ENCODE measurements around the gene OR2C3. TPM values are rescaled to one million over a fixed set of nuclear protein-coding genes. Genes with fewer than 3 reads are reported as not detected.
"Not testable (repeated sequence)": the region's sequence is repeated elsewhere in the genome, so short reads cannot be mapped to it uniquely, and the experiment has no call there.

Gene OR2C3
- total RNA-seq, 1 donor from 2014 or later, result not detected

DNA sequence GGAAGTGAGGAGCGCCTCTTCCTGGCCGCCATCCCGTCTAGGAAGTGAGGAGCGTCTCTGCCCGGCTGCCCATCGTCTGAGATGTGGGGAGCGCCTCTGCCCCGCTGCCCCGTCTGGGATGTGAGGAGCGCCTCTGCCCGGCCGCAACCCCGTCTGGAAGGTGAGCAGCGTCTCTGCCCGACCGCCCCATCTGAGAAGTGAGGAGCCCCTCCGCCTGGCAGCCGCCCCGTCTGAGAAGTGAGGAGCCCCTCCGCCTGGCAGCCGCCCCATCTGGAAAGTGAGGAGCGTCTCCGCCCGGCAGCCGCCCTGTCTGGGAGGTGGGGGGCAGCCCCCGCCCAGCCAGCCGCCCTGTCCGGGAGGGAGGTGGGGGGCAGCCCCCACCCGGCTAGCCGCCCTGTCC lies 14.4 kb downstream of the OR2C3 start:
- DNase-seq (ENCODE audit: low spot score); intact Hi-C loops (cut with DNase I): not testable (repeated sequence)

DNA sequence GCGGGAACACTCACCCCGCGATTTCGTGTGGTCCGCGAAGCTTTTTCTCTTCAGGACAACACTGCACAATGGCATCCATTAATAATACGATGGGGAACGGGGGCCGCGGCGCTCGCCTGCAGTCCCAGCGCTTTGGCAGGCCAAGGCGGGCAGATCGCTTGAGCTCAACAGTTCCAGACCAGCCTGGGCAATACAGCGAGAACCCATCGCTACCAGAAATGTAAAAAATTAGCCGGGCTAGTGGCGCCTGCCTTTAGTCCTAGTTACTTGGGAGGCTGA lies 17.7 kb downstream of the OR2C3 start:
- no peak for DNase-seq (ENCODE audit: low spot score)

DNA sequence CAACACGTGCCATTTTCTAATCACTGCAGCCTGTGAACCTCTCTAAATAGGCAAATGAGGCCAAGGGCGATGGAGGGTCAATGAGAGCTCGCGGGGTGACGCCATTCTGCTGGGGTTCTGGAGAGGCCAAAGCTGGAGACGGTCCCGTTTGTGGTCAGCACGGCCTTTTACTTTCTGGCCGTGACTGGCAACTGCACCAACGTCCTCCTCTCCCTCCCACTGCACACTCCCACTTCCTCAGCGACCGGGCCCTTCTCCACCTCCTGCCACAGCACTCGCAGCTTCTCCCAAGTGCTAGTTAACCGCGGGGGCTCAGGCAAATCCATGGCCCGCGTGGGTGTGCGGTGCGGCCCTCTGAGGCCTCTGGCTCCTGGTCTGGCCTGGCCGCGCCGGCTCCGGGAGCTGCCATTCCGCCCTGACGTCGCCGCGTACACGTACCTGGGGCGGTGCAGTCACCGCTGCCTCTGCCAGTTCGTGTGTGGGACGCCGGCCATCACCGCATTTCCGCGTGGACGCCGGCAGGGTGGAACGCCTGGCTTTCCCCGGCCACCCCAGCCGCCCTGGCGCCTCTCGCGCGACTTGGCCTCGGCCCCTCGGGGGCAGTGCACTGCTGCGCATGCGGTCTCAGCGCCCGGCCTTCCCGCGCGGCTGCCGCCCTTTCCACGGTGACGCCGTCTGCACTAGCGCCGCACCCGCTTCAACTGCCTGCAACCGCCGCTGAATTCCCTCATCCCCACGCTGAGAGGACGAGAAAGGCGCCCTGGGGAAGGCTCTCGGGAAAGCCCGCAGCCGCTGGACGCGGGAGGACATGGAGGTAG lies 18.2 kb downstream of the OR2C3 start:
- no peak for DNase-seq (ENCODE audit: low spot score)
- intact Hi-C loops (cut with DNase I), result no loop called here

More for the DNA sequence above, 17.7 kb downstream of the OR2C3 start:
- intact Hi-C loops (cut with DNase I), result no loop called here

DNA sequence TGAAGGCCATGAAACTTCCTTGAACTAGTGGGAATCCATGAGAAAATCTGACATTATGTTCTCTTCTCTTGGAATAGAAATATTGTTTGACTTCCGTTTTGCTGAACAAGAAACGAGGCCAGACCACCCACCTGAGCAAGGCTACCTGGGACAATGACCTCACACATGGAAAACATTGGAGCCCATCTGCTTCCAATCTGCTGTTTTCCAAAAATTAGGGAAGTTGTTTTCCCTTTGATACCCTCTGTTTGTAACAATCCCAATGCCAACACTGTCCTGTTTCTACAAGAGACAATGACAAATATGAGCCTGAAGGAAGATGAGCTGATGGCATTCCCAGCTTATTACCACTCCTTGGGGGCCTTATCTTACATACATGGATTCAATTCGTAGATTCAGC lies 29.4 kb downstream of the OR2C3 start:
- intact Hi-C loops (cut with DNase I), result no loop called here
- no peak for DNase-seq (ENCODE audit: low spot score)

DNA sequence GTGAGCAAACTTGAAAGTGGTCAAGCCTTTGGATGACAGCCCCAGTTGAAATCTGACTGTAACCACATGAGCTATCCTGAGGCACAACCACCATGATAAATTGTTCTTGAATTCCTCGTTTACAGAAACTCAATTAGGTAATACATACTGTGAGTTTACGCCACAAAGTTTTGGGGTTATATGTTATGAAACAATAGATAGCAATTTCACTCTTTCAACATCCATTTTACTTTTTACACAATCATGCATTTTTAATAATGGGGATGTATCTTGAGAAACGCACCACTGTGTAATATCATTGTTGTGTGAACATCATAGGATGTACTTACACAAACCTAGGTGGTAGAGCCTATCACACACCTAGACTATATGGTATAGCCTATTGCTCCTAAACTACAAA lies 35.4 kb downstream of the OR2C3 start:
- DNase-seq (ENCODE audit: low spot score), result no peak
- intact Hi-C loops (cut with DNase I), result no loop called here

- no peak for DNase-seq (ENCODE audit: low spot score)
- intact Hi-C loops (cut with DNase I), result no loop called here
Observed at GRCh38 chr1:247496581-247497285, 39.5 kb downstream of the OR2C3 start.

DNA sequence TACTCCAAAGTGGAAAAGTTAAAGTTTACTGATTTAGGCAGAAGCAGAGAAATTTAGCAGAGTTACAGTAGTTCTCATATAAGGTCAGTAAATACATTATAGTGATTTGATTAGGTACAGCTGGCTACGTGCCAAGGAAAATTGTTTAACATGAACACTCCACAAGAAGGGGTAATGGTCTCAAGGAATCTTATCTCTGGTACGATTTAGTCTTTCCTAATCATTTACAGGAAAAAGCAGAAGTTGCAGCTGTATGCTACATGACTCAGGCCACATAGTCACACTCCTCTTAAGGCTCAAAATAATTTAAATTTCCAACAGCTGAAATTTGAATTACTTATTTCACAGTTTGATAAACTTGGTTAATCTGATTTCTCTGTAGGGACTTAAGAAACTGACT lies 41.5 kb downstream of the OR2C3 start:
- intact Hi-C loops (cut with DNase I), result no loop called here
- DNase-seq (ENCODE audit: low spot score), result no peak

- DNase-seq (ENCODE audit: low spot score), result no peak
- intact Hi-C loops (cut with DNase I), result no loop called here
Observed at GRCh38 chr1:247493106-247493505, 43.1 kb downstream of the OR2C3 start.

DNA sequence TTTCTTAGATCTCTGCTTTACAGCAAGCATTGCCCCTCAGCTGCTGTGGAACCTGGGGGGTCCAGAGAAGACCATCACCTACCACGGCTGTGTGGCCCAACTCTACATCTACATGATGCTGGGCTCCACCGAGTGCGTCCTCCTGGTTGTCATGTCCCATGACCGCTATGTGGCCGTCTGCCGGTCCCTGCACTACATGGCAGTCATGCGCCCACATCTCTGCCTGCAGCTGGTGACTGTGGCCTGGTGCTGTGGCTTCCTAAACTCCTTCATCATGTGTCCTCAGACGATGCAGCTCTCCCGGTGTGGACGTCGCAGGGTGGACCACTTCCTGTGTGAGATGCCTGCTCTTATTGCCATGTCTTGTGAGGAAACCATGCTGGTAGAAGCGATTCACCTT lies 44.9 kb downstream of the OR2C3 start:
- DNase-seq (ENCODE audit: low spot score), result no peak
- intact Hi-C loops (cut with DNase I), result loop anchor here (2.0 kb wide), 1 partner anchor 103 kb away; no protein-coding TSS in a partner anchor

DNA sequence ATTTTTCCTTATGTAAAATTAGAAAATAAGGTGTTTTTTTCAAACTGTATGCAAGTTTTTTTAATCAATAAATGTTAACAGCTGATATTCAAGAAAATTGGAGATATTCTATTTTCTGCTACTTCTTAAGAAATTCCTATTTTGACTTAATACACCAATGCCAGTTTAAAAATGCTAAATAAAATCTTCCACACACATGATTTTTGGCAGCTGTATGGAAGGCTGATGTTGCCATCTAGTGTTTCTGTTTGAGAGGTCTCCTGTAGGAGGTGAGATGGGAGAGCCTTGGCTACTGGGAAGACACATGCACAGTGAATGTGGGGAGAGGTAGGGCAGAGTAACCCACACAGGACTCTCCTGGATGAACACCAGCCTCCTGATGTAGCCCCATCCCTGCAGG lies 49.2 kb downstream of the OR2C3 start:
- intact Hi-C loops (cut with DNase I), result no loop called here
- DNase-seq (ENCODE audit: low spot score), result no peak

- DNase-seq (ENCODE audit: low spot score), result no peak
Observed at GRCh38 chr1:247482747-247483146, 53.5 kb downstream of the OR2C3 start.

GRCh38 chr1:247476328-247477058 lies 59.7 kb downstream of the OR2C3 start:
- DNase-seq (ENCODE audit: low spot score); intact Hi-C loops (cut with DNase I): not testable (repeated sequence)

More at GRCh38 chr1:247482747-247483146, 53.5 kb downstream of the OR2C3 start:
- intact Hi-C loops (cut with DNase I), result no loop called here

- intact Hi-C loops (cut with DNase I), result no loop called here
- no peak for DNase-seq (ENCODE audit: low spot score)
Observed at GRCh38 chr1:247475793-247476192, 60.4 kb downstream of the OR2C3 start.

Other genes starting within 250 kb of the OR2C3 start
- 17.3 TPM for gene ZNF496, start 204.6 kb downstream of the OR2C3 start, total RNA-seq
- 1.1 TPM for gene NLRP3, start 120.3 kb downstream of the OR2C3 start, total RNA-seq
- gene OR2B11, start 78.3 kb downstream of the OR2C3 start, total RNA-seq, result not detected
- not detected for gene GCSAML, start 12.7 kb upstream of the OR2C3 start, total RNA-seq
- gene OR2G2, start 51.9 kb upstream of the OR2C3 start, total RNA-seq, result not detected
- gene OR2G3, start 69.1 kb upstream of the OR2C3 start, total RNA-seq, result not detected
- gene OR13G1, start 143.3 kb upstream of the OR2C3 start, total RNA-seq, result not detected
- not detected for gene OR6F1, start 180.2 kb upstream of the OR2C3 start, total RNA-seq
- not detected for gene OR14K1, start 202.2 kb upstream of the OR2C3 start, total RNA-seq
- not detected for gene OR14A2, start 211.7 kb upstream of the OR2C3 start, total RNA-seq
- not detected for gene OR1C1, start 224.1 kb upstream of the OR2C3 start, total RNA-seq

All from cardiac septum (tissue), 1 donor.